ENCODE data around the gene PLCL1.

Gene PLCL1

GRCh38 chr2:198143156-198143555 is 338.8 kb downstream of the PLCL1 start:
- H3K9me3 ChIP-seq (ENCODE audit: low read depth, low read length) = no peaks in the 10 kb centered on the region
- no peak for DNase-seq (ENCODE audit: low read depth, low spot score)

GRCh38 chr2:198143793-198144192 is 339.4 kb downstream of the PLCL1 start:
- no peaks in the 10 kb centered on the region for H3K9me3 ChIP-seq (ENCODE audit: low read depth, low read length)
- TF ChIP-seq EZH2 (IDR thresholded peaks at IDR 0.05) = no peak
- no peak for TF ChIP-seq FOXP2 (optimal IDR thresholded peaks at IDR 0.05; ENCODE audit: control extremely low read depth, extremely low read length, insufficient read depth)
- no peak for TF ChIP-seq POLR2AphosphoS5 (IDR thresholded peaks at IDR 0.05; ENCODE audit: borderline replicate concordance, low read depth, low read length)
- no peak overlapping the region for H3K9ac ChIP-seq (ENCODE audit: insufficient read length)
- H3K4me3 ChIP-seq = no peak overlapping the region
- no peak for DNase-seq (ENCODE audit: low read depth, low spot score)
- H3K36me3 ChIP-seq (ENCODE audit: insufficient read depth, low read length) = no peaks in the 10 kb centered on the region
- H3K27ac ChIP-seq = no peak overlapping the region

More at GRCh38 chr2:198143156-198143555, 338.8 kb downstream of the PLCL1 start:
- Histone ChIP-seq H3K27ac (no peak overlapping the region), H3K9ac (ENCODE audit: insufficient read length) (no peak overlapping the region), H3K4me3 (no peak overlapping the region), H3K36me3 (ENCODE audit: insufficient read depth, low read length) (no peaks in the 10 kb centered on the region)
- TF ChIP-seq EZH2 (IDR thresholded peaks at IDR 0.05) (no peak), FOXP2 (optimal IDR thresholded peaks at IDR 0.05; ENCODE audit: control extremely low read depth, extremely low read length, insufficient read depth) (no peak), POLR2AphosphoS5 (IDR thresholded peaks at IDR 0.05; ENCODE audit: borderline replicate concordance, low read depth, low read length) (no peak)

GRCh38 chr2:198144660-198145059 is 340.3 kb downstream of the PLCL1 start:
- no peak for DNase-seq (ENCODE audit: low read depth, low spot score)
- H3K27ac ChIP-seq = no peak overlapping the region
- H3K9ac ChIP-seq (ENCODE audit: insufficient read length) = no peak overlapping the region
- H3K9me3 ChIP-seq (ENCODE audit: low read depth, low read length) = no peaks in the 10 kb centered on the region
- no peaks in the 10 kb centered on the region for H3K36me3 ChIP-seq (ENCODE audit: insufficient read depth, low read length)
- H3K4me3 ChIP-seq = no peak overlapping the region
- TF ChIP-seq POLR2AphosphoS5 (IDR thresholded peaks at IDR 0.05; ENCODE audit: borderline replicate concordance, low read depth, low read length) (no peak), FOXP2 (optimal IDR thresholded peaks at IDR 0.05; ENCODE audit: control extremely low read depth, extremely low read length, insufficient read depth) (no peak), EZH2 (IDR thresholded peaks at IDR 0.05) (no peak)

- Histone ChIP-seq H3K9me3 (ENCODE audit: low read depth, low read length) (no peaks in the 10 kb centered on the region), H3K36me3 (ENCODE audit: insufficient read depth, low read length) (no peaks in the 10 kb centered on the region), H3K4me3 (no peak overlapping the region), H3K27ac (no peak overlapping the region), H3K9ac (ENCODE audit: insufficient read length) (no peak overlapping the region)
- TF ChIP-seq FOXP2 (optimal IDR thresholded peaks at IDR 0.05; ENCODE audit: control extremely low read depth, extremely low read length, insufficient read depth) (no peak), EZH2 (IDR thresholded peaks at IDR 0.05) (no peak), POLR2AphosphoS5 (IDR thresholded peaks at IDR 0.05; ENCODE audit: borderline replicate concordance, low read depth, low read length) (no peak)
- no peak for DNase-seq (ENCODE audit: low read depth, low spot score)
Observed at GRCh38 chr2:198146346-198146940, 342.1 kb downstream of the PLCL1 start.

- Histone ChIP-seq H3K9me3 (ENCODE audit: low read depth, low read length) (peaks cover under 1% of the 10 kb centered on the region; the same call in 1 of the 2 replicates), H3K4me3 (no peak overlapping the region), H3K36me3 (ENCODE audit: insufficient read depth, low read length) (no peaks in the 10 kb centered on the region), H3K9ac (ENCODE audit: insufficient read length) (no peak overlapping the region), H3K27ac (no peak overlapping the region)
- DNase-seq (ENCODE audit: low read depth, low spot score) = no peak
- TF ChIP-seq FOXP2 (optimal IDR thresholded peaks at IDR 0.05; ENCODE audit: control extremely low read depth, extremely low read length, insufficient read depth) = no peak
- no peak for TF ChIP-seq EZH2 (IDR thresholded peaks at IDR 0.05)
Observed at GRCh38 chr2:198157314-198157713, 352.9 kb downstream of the PLCL1 start.

- Histone ChIP-seq H3K9ac (ENCODE audit: insufficient read length) (no peak overlapping the region), H3K9me3 (ENCODE audit: low read depth, low read length) (no peaks in the 10 kb centered on the region), H3K36me3 (ENCODE audit: insufficient read depth, low read length) (no peaks in the 10 kb centered on the region), H3K4me3 (no peak overlapping the region), H3K27ac (no peak overlapping the region)
- DNase-seq (ENCODE audit: low read depth, low spot score) = no peak
- no peak for TF ChIP-seq FOXP2 (optimal IDR thresholded peaks at IDR 0.05; ENCODE audit: control extremely low read depth, extremely low read length, insufficient read depth)
- no peak for TF ChIP-seq EZH2 (IDR thresholded peaks at IDR 0.05)
- no peak for TF ChIP-seq POLR2AphosphoS5 (IDR thresholded peaks at IDR 0.05; ENCODE audit: borderline replicate concordance, low read depth, low read length)
Observed at GRCh38 chr2:198161151-198161550, 356.8 kb downstream of the PLCL1 start.

GRCh38 chr2:198162276-198162675 is 357.9 kb downstream of the PLCL1 start:
- no peaks in the 10 kb centered on the region for H3K9me3 ChIP-seq (ENCODE audit: low read depth, low read length)
- TF ChIP-seq EZH2 (IDR thresholded peaks at IDR 0.05) (no peak), FOXP2 (optimal IDR thresholded peaks at IDR 0.05; ENCODE audit: control extremely low read depth, extremely low read length, insufficient read depth) (no peak), POLR2AphosphoS5 (IDR thresholded peaks at IDR 0.05; ENCODE audit: borderline replicate concordance, low read depth, low read length) (no peak)
- no peak overlapping the region for H3K9ac ChIP-seq (ENCODE audit: insufficient read length)
- DNase-seq (ENCODE audit: low read depth, low spot score) = no peak
- H3K36me3 ChIP-seq (ENCODE audit: insufficient read depth, low read length) = no peaks in the 10 kb centered on the region
- H3K27ac ChIP-seq = no peak overlapping the region
- H3K4me3 ChIP-seq = no peak overlapping the region

GRCh38 chr2:198164843-198165242 is 360.4 kb downstream of the PLCL1 start:
- Histone ChIP-seq H3K27ac (no peak overlapping the region), H3K9ac (ENCODE audit: insufficient read length) (no peak overlapping the region), H3K36me3 (ENCODE audit: insufficient read depth, low read length) (no peaks in the 10 kb centered on the region), H3K9me3 (ENCODE audit: low read depth, low read length) (no peaks in the 10 kb centered on the region), H3K4me3 (no peak overlapping the region)
- DNase-seq (ENCODE audit: low read depth, low spot score) = no peak
- TF ChIP-seq POLR2AphosphoS5 (IDR thresholded peaks at IDR 0.05; ENCODE audit: borderline replicate concordance, low read depth, low read length) (no peak), FOXP2 (optimal IDR thresholded peaks at IDR 0.05; ENCODE audit: control extremely low read depth, extremely low read length, insufficient read depth) (no peak), EZH2 (IDR thresholded peaks at IDR 0.05) (no peak)

- Histone ChIP-seq H3K9ac (ENCODE audit: insufficient read length) (no peak overlapping the region), H3K27ac (no peak overlapping the region), H3K36me3 (ENCODE audit: insufficient read depth, low read length) (no peaks in the 10 kb centered on the region), H3K4me3 (no peak overlapping the region), H3K9me3 (ENCODE audit: low read depth, low read length) (no peaks in the 10 kb centered on the region)
- TF ChIP-seq EZH2 (IDR thresholded peaks at IDR 0.05) (no peak), POLR2AphosphoS5 (IDR thresholded peaks at IDR 0.05; ENCODE audit: borderline replicate concordance, low read depth, low read length) (no peak), FOXP2 (optimal IDR thresholded peaks at IDR 0.05; ENCODE audit: control extremely low read depth, extremely low read length, insufficient read depth) (no peak)
- no peak for DNase-seq (ENCODE audit: low read depth, low spot score)
Observed at GRCh38 chr2:198165289-198165688, 360.9 kb downstream of the PLCL1 start.

Data from SK-N-MC (cell line).